DMS53 treated with DMSO at 0.1 percent for 48 hours (cell line): ENCODE measurements around the gene KLK11.

Source experiments
- DNase-seq: peaks from one replicate; lab custom pipeline; 2025; ENCODE audit not compliant: unreplicated experiment; lab: John Stamatoyannopoulos, UW

Gene KLK11

GRCh38 chr19:51026554-51026831 lies at the start of gene KLK11:
Gene KLK11, minus strand, starts transcription at chr19:51026616. Its CDS starts 985 bp downstream, at chr19:51025631.
- DNase-seq: peak; percentile 83

DNA sequence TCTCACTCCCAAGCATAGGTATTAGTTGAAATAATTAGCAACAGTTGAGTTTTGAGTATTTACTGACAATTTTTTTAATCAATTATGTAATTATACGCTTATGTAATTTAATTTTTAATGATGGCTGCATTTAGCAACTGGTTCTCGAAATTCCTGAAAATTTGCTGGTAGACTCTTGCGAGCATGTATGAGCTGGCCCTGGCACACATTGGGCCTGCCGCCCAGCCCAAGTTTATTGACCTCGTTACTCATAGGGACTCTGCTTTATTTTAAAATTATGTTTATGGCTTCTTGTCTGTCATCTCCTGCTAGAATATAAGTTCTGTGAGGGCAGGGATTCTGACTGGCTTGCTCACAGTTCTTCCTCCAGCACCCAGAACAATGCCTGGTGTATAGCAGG lies 49.6 kb upstream of the KLK11 start:
- DNase-seq: no peak

DNA sequence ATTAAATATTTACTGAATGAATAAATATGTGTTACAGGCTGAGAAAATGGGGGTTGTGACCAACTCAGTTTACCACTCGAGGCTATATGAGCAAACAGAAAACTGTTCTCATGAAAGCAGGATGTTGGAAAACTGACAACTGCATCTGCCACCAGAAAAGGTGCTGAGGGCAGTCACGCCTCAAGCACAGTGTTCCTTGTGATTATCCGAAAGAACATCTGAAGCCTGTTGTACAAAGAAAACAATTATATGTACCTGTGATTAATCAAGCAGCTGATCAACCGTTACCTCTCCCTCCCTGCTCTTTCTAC lies 44.6 kb upstream of the KLK11 start:
- DNase-seq: peak; percentile 62

DNA sequence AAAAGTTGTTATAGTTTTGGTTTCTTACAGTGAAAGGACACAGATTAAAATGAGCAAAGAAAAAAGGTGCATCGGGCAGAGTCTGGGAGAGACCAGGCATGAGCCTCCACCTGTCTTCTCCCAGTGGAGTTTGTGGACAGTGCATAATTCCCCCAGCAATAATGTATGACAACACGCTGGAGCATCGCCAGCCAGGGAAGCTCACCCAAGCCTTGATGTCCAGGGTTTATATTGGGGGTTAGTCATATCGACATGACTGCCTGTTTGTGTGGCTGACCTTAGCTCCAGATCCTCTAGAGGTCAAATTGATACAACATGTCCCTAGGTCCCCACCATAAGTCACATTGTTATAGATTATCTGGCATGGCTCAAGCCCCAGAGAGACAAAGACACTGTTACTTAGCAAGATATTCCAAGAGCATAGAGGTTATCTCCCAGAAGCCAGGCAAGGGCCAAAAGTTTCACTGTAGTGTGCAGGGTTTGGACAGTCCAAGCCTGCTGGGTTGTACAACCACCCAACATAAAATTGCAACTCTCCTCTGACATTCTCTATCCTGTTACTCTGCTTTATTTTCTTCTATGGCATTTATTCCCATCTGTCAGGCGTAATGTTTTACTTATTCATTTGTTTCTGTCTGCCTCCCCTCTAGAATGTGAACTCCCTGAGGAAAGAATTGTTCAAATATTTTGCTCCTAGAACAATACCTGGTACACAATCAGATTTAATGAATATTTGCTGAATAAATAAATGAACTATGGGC lies 44.1 kb upstream of the KLK11 start:
- peak; percentile 51 for DNase-seq

GRCh38 chr19:51066393-51067186 lies 40.2 kb upstream of the KLK11 start:
- DNase-seq: no peak

DNA sequence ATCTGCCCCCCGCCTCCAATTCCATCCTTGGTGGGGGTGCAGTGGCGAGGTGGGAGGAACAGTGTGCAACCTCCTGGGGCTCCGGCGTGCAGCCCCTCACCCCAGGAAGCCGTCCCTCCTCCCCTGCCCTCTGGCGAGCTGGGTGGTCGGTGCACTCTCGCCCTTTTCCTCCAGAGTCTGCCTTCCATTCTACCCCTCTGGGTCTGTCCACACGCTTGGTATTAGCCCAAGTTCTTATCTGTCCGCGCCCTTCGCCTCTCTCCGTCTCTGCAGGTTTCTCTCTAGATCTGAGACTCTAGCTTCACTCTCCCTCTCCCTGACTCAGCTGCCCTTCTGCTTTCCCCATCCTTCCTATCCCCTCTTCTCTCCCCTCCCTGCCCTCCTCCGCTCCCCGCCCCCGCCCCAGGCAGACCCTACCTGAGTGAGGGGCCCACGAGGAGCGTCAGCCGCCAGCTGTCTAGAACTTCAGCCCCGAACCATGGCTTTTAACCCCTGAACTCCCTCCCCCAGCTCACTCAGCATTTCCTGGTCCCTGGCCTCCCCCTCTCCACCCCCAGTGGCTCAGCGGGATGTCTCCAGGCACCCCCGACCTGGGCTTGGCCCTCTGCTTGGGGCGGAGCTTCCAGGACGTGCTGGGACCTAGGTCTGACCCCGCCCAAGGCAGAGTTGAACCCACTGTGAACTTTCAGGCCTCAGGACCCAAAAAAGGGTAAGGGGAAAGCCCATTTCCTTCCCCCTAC lies 39.0 kb upstream of the KLK11 start:
- DNase-seq: no peak

DNA sequence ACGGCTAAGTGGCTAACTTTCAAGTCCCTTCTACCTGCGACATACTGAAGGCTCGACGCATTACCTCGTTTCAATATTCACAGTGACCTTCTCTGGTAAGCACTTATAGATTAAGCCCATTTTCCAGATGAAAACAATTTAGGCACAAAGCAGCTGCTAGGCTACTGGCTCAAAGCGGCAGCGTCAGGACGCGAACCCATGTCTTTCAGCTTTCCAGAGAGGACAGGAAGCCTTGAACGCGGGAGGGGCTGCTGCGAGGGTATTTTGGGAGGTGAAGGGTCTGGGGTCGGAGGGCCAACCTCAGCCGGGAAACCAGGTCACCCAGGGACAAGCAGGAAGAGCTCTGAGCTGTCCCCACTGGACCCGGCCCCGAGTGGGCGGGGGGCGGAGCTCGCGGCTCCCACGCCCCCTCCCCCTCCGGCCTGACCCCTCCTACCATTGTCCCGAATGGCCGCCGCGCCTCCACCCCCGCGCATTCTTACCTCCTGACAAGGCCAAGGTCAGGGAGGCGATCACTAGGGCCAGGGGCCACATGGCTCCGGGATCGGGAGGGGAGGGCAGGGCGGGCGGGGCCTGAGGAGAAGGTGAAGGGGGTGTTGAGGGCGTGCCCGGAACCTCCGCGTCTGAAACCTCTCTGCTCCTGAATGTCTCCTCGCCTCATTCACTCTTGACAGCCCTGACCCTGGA lies 38.3 kb upstream of the KLK11 start, which contains the start of gene KLK13:
TSS of gene KLK13 (minus strand) at position 559 of the 687 bp plus-strand sequence. CDS start at position 534, 25 bp downstream.
- DNase-seq: no peak

GRCh38 chr19:51063664-51064063 lies 37.2 kb upstream of the KLK11 start:
- DNase-seq: no peak

DNA sequence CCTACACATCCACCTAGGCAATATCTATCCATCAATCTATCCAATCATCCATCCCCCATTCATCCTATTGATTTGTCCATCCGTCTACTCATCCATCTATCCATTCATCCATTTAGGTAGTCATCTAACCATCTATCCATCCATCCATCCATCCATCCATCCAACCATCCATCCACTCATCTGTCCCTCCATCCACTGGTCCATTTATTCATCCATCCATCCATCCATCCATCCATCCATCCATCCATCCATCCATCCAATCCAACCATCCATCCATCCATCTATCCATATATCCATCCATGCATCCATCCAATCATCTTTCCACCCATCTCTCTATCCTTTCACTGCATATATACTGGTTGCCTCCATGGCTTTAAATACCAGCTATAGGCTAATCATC lies 34.6 kb upstream of the KLK11 start:
- no peak for DNase-seq

DNA sequence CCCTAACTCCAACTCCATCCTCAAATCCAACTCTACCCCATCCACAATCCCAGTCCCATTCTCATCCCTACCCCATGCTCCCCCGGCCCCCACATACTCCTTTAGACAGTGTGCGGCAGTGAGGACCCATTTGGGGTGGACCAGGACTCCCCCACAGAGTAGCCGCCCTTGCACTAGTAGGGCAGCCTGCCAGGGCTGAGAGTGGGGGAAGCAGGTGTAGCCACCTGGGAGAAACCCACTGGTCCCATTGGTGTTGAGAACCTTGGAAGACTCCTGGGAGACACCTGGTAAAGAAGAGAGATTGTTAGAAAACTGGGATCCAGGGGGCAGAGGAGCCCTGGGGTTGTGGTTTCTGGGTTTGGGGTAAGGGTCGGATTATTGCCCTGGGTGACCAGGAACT lies 33.9 kb upstream of the KLK11 start:
- no peak for DNase-seq

- no peak for DNase-seq
Measured at GRCh38 chr19:51059715-51060114, 33.3 kb upstream of the KLK11 start.

DNA sequence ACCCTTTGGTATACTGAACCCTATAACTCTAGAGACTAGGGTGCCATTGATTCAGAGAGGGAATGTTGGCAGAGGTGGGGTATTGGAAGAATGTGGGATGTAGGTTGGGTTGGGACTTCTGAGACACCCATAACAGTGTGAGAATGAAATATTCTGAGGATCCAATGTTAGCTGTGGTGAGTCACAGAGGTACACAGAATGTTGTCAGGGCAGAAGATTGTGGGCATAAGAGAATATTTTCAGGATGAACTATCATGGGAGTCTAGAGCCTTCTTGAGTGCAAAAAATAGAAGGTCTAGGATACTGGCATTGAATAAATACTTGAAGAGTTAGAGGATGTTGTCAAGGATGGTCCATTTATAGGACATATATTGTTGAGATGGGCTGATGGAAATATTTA lies 29.4 kb upstream of the KLK11 start:
- DNase-seq: no peak

GRCh38 chr19:51047031-51047335 lies 20.6 kb upstream of the KLK11 start:
- DNase-seq: no peak

DNA sequence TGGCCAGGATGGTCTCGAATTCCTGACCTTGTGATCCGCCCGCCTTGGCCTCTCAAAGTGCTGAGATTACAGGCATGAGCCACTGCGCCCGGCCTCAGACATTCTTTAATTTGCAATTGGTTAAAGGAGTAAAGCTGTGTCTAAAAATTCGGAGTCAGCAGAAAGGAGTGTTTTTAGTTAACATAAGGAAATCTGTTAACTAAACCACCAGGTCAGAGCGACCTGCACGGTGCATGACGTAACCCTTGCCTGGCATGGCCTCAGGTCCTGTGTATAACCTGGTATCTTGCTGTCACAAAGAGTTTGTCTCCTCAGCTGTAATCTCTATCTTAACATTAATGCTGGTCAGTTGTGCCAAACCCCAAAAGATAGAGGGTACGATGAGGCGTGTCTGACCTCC lies 17.9 kb upstream of the KLK11 start:
- no peak for DNase-seq

GRCh38 chr19:51043497-51043896 lies 17.1 kb upstream of the KLK11 start:
- no peak for DNase-seq

DNA sequence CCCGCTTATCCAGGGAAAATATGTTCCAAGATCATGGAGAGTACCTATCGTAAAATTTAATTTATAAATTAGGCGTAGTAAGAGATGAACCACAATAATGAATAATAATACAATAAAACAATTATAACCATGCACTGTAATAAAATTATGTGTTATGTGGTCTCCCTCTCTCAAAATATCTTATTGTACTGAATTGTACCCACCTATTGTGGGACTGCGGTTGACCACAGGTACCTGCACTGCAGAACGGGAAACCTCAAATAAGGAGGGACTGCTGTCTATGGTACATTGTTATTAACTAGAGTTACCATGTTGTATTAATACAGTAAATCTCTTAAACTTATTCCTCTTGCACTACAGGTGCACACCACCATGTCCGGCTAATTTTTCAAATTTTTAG lies 13.7 kb upstream of the KLK11 start:
- DNase-seq: no peak

GRCh38 chr19:51036519-51036918 lies 10.1 kb upstream of the KLK11 start:
- DNase-seq: no peak

DNA sequence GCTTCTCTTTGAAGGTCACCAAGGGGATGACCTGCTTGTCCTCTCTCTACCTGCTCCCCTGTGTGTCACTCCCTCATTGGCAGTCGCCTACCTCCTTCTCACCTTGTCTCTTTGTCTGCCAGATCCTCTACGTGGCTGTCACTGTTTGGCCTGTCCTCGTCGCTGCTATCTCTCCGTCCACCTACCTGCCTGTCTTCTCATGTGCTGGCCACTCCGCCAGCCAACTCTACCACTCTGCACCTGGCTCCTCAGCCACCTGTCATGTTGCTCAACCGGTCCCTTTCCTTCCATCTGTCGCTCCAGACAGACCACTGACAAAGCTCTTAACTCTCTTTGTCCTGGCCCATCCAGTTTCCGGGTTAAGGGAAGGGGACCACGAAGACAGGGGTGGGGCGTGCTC lies 8.3 kb upstream of the KLK11 start, which contains the start of gene KLK12:
TSS of gene KLK12 (minus strand) at position 299 of the 400 bp plus-strand sequence. CDS start 381 bp downstream, outside the sequence.
- DNase-seq: peak; percentile 96

GRCh38 chr19:51031880-51032225 lies 5.4 kb upstream of the KLK11 start:
- DNase-seq: no peak

DNA sequence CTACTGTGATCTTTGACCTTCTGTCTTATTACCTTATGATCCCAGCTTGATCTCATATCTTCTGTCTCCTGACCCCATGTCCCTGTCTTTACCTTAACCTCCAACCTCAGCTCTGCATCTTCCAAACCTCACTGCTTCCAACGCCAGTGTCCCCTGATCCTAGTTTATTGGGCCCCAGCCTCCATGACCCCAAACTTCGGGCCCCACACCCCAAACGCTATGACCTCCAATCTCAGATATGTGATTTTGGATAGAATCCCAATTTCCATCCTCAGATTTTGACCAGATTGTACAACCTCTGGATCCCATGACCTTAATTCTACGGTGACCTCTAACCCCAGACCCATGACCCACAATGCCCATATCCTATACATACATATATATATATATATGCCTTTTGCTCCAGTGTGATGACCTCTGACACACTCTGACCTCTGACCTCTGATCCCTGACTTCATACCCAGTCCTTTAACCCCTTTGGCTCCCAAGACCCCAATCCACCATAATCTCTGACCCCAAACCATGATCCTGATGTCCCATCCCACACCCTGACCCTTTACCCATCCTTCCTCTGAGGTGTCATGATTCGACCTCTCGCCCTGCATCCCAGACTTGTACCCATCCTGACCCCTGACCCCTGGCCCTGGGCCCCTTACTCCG lies 4.9 kb upstream of the KLK11 start:
- DNase-seq: no peak

DNA sequence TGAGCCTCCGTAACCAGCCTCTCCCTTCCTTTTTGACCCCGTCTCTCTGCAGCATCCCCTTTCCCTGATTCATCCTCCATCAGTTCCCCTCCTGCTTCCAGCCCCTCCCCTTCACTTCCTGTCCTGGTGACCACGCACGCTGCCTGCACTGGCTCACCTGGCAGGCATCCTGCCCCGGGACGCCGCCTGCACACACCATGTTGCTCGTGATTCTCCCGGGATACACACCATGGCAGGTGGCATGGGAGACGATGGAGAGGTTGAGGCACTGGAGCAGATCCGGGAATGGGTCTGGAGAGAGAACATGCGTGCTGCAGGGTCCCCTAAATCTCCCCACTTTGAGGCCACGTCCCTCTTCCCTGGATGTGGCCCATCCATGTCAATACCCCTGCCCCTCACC lies 4.2 kb upstream of the KLK11 start:
- DNase-seq: no peak
